NCI-H2196 (cell line): Measurements from ENCODE around the gene ACACB.

ENCODE experiments used
- DNase-seq: peaks from one replicate; lab custom pipeline; 2025; ENCODE audit not compliant: unreplicated experiment; lab: John Stamatoyannopoulos, UW

Gene ACACB

GRCh38 chr12:109203480-109203879 lies 87.1 kb downstream of the ACACB start:
- DNase-seq, result no peak

GRCh38 chr12:109209082-109209481 lies 92.7 kb downstream of the ACACB start:
- DNase-seq, result no peak

GRCh38 chr12:109212460-109213115 lies 96.2 kb downstream of the ACACB start:
- no peak for DNase-seq

- DNase-seq, result no peak
Observed at GRCh38 chr12:109214131-109214530, 97.7 kb downstream of the ACACB start.

GRCh38 chr12:109218996-109219395 lies 102.6 kb downstream of the ACACB start:
- DNase-seq, result no peak

GRCh38 chr12:109219938-109220337 lies 103.6 kb downstream of the ACACB start:
- no peak for DNase-seq

- DNase-seq, result no peak
Observed at GRCh38 chr12:109221277-109221931, 105.0 kb downstream of the ACACB start.

GRCh38 chr12:109222062-109222461 lies 105.7 kb downstream of the ACACB start:
- DNase-seq, result no peak

GRCh38 chr12:109222496-109222895 lies 106.1 kb downstream of the ACACB start:
- DNase-seq, result no peak

GRCh38 chr12:109223211-109223610 lies 106.8 kb downstream of the ACACB start:
- no peak for DNase-seq

GRCh38 chr12:109223868-109224267 lies 107.5 kb downstream of the ACACB start:
- no peak for DNase-seq

- DNase-seq, result no peak
Observed at GRCh38 chr12:109228664-109229063, 112.3 kb downstream of the ACACB start.

GRCh38 chr12:109230193-109230592 lies 113.8 kb downstream of the ACACB start:
- DNase-seq, result no peak

GRCh38 chr12:109232731-109233130 lies 116.3 kb downstream of the ACACB start:
- DNase-seq, result no peak

GRCh38 chr12:109234012-109234411 lies 117.6 kb downstream of the ACACB start:
- DNase-seq, result no peak

GRCh38 chr12:109236257-109236656 lies 119.9 kb downstream of the ACACB start:
- DNase-seq, result no peak

GRCh38 chr12:109239179-109239578 lies 122.8 kb downstream of the ACACB start:
- no peak for DNase-seq

- no peak for DNase-seq
Observed at GRCh38 chr12:109239691-109240090, 123.3 kb downstream of the ACACB start.

GRCh38 chr12:109240365-109240764 lies 124.0 kb downstream of the ACACB start:
- DNase-seq, result no peak

- DNase-seq, result no peak
Observed at GRCh38 chr12:109241936-109242335, 125.5 kb downstream of the ACACB start.

- DNase-seq, result no peak
Observed at GRCh38 chr12:109244073-109244472, 127.7 kb downstream of the ACACB start.

GRCh38 chr12:109246221-109246620 lies 129.8 kb downstream of the ACACB start:
- no peak for DNase-seq
